Stimulated activated CD8-positive, alpha-beta memory T cell treated with anti-CD3 and anti-CD28 coated beads, Interleukin-7, amount 100 ng/mL, for 1 hour (primary cell): ENCODE data around the gene CCDC91.

ENCODE experiments used
- DNase-seq, 2 donors: peaks; one replicate each; pipeline ENCODE4 v3.0.0-alpha.2; 2020; ENCODE audit warnings: low read depth in 2 of 2

Gene CCDC91, protein sequence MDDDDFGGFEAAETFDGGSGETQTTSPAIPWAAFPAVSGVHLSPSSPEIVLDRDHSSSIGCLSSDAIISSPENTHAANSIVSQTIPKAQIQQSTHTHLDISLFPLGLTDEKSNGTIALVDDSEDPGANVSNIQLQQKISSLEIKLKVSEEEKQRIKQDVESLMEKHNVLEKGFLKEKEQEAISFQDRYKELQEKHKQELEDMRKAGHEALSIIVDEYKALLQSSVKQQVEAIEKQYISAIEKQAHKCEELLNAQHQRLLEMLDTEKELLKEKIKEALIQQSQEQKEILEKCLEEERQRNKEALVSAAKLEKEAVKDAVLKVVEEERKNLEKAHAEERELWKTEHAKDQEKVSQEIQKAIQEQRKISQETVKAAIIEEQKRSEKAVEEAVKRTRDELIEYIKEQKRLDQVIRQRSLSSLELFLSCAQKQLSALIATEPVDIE

DNA sequence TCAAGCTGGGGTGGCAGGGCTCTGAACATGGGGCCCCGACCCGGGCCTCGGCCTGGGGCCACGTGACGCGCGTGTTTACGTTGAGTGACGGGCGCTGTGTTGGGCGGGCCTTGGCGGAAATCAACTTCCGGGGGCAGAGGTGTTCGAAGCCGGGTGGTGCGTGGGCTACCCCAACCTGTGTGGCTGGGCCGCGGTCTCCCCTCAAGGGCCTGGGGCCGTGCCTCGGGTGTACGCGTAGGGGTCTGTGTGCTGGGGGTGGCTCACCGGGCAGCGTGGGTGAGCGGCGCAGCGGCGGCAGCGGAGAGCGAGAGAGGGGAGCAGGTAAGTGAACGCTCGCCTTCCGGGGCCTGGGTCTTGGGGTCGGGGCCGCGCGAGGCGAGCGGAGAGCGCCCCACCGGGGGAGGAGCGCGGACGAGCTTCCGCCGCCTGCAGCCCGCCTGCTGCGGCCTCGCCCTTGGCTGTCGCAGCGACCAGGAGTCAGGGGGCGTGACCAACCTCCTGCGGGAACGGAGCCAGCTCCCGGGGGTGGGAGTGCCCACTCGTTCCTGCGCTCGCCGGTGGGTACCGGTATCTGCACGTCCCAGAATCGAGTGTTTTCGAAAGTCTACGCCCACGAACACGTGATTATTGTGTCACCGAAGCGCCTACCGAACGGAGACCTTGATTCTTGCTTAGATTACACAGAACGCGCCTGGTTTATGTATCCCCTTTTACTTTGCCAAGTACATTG is at the start of gene CCDC91:
TSS of gene CCDC91 (plus strand) at position 136 of the 730 bp plus-strand sequence. CDS start 66,760 bp downstream, outside the sequence.
- DNase-seq = peak; percentile 71 to 77

DNA sequence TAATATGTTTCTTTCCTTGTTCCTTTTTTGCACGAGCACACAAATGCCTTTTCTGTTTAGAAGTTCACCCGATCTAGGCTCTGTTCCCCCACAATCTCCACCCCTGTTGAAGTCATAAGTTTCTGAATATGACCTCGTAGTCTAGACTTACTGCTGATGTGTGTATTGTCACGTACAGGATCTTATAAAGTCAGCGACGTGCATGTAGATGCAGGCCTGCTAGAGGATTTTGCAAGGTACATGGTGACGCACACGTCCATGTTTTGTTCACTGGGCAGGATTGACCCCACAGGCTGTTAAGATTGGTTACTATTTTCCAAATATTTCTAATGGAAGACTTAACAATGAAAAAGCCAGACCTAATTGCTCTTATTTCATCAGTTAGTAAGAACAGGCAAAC is 46.2 kb upstream of the CCDC91 start:
- no peak for DNase-seq

DNA sequence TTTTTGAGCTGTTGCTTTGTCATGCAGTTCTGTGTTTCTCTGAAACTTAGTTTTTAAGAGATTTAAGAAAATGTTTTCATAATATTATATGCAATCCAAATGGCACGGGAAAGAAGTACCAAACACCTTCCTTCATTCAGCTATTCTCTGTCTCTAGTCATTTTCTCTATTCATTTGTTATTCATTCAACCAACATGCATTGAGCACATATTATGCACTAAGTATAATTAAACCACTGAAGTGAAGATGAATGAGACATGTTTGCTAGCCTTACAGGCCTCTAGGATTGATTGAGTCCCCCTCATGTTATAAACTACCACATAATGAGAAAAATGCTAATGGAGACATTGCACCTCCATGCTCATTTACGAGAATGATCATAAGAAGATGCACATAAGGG is 45.7 kb upstream of the CCDC91 start:
- DNase-seq = no peak

DNA sequence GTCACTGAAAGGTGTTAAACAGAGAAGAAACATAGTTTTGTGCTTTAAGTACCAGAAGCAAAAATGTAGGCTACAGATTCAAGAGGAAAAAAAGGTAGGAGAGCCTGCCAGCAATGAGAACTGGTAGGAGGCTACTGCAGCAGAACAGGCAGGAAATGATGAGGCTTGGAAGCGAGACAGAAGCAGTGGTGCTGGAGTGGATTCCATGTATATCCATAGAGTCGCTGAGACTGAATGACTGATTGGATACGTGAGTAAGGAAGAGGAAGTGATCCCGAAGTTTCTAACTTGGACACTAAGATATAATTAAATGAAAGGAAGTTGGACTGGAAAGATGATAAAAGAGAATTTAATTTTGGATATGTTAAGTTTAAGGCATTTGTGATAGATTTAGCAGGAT is 45.0 kb upstream of the CCDC91 start:
- no peak for DNase-seq

DNA sequence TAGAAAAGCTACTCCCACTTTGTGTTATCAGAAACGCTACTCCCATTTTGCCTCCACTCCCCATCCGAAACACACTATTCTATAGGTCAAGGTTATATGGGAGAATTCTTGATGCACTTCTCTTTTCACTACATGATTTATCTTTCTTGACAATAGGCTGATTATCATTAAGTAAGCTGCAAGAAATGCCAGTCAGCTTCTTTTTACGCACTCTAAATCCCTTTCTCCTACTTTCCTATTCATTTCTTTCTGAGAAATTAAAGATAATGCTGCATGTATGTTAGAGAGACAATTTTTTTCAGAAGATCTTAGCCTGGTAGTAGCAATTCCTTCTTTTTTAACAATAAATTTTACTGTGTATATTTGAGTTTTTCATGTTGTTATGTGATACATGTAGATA is 41.0 kb upstream of the CCDC91 start:
- DNase-seq = no peak

DNA sequence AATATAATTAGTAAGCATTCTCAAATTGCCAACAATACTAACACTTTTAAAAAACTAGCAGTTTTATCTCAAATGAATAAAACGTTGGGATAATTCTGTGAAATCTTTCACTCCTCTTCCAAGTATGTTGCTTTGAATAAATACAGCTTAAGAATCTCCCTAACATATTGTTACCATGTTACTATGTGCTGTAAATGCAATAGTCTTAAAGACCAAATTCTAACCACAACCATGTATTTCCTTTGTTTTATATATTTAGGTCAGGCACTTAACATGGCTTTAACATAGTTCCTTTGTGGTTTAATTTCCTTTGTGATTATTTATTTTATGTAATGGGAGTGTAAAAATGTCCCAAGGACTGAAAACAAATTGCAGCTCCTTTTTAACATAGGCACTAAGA is 33.9 kb upstream of the CCDC91 start:
- no peak for DNase-seq

DNA sequence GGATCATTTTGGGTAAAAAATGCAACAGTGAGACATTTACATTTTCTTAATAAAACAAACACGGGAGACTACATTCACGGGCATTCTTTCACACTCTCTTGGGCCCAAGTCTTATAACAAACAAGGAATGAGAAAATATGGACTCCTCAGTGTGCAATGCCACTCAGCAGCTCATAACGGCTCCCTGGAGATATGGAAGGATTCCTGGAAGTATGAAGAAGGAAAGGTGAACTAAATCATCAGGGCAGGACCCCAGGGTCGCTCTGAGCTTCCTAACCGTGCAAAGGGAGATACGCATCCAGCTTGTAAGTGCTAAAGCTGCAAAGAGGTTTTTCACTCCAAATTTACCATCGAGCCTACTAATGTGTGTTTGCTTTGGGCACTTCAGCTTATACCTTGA is 33.5 kb upstream of the CCDC91 start:
- DNase-seq = no peak

DNA sequence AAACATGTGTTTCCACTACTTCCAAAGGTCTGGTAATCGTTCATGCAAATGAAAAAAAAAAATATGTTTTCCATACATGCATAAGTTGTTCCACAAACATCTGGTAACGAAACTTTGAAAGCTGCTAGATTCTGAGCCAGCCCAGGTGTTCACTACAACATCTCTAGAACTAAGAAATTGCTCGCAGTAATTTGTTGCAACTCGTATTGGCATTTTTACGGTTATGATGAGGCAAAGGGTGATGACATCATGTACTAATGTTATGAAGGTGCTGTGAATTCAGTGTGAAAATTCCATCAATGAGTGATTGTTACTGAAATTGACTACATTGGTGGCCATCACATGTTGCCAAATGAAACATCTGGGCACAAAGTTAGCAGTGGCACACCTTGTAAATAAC is 31.9 kb upstream of the CCDC91 start:
- DNase-seq = no peak

DNA sequence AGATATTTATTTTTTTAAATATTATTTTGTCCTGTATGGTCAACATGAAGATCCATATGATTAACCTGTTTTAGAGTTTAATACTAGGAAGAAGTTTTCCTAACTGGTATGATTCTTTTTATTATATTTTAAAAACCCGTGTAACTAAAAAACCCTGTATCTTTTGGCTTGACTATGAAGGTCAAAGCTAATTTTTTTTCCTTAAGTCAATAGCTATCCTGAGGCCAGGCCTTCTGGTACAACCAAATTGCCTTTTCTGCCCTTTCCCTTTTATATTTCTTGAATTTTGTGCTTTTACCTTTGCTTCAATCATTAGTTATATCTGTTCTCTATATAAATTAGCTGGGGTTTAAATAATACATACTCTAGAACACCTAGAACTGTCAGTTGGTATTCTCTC is 30.6 kb upstream of the CCDC91 start:
- DNase-seq = no peak

DNA sequence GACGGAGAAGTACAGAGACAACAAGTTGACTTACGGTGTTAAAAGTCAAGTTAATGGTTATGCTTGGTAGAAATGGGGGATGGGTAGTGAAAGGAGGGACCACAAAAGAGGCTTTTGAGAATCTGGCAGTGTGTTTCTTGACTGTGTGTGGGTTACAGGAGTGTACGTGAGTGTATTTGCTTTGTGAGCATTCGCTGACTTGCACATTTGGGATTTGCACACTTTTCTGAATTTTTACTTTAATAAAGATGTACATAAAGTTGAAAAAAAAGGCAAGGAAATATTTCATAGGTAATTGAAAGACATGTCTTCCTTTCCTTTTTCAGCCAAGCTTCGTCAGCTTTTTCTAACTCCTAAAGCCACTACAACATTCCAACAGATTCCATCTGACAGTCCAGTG is 28.6 kb upstream of the CCDC91 start:
- DNase-seq = no peak

DNA sequence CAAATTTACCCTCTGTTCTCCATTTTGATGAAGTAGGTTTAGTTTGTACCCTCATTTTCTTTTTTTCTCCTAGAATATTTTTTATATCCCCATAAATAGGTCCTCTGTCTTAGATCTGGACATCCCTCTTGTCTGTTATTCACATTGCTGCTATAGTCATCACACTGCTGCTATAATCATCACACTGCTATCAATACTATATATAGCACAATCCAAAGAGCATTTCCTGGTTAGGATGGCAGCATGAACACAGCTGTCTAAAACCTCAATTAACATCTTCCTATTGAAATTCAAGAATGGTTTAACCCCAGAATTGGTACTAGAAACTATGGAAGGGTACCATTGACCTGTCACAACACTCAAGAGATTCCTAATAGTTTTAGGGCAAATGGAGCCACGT is 27.6 kb upstream of the CCDC91 start:
- no peak for DNase-seq

DNA sequence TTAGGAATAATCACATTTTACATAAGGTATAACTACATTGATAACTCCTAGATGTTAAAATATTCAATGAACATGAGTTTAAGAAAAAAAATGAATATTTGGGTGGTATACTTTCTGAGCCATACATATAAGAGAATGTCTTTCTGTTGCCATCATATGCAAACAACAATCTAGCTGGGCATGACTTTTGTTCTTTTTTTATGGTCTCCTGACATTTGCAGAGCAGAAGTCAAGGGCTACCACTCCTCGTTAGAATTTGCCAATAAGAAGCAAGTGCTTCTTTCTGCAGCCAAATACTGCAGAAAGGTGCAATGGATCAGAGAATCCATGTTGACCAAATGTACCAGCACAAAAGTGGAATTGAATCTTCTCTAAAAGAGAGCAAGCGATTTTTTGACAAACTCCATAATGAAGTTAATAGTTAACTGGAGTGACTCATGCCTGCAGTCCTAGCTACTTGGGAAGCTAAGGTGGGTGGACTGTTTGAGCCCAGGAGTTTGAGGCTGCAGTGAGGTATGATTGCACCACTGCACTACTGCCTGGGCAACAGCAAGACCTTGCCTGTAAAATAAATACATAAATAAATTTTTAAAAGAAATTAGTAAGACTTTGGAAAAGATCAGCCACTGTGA is 25.5 kb upstream of the CCDC91 start:
- no peak for DNase-seq

DNA sequence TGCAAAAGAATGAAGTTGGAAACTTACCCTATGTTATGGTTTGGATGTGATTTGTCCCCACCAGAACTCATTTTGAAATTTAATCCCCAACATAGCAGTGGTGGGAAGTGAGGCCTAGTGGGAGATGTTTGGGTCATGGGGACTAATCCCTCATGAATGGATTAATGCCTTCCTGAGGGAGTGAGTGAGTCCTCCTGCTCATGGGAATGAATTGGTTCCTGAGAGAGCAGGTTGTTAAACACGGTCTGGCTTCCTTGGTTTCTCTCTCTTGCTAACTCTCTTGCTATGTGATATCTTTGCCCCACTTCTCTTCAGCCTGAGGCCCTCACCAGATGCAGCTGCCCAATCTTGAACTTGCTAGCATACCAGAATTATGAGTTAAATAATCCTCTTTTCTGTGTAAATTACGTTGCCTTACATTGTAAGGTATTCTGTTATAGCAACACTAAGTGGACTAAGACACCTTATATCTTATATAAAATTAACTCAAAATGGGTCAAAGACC is 22.2 kb upstream of the CCDC91 start:
- no peak for DNase-seq

DNA sequence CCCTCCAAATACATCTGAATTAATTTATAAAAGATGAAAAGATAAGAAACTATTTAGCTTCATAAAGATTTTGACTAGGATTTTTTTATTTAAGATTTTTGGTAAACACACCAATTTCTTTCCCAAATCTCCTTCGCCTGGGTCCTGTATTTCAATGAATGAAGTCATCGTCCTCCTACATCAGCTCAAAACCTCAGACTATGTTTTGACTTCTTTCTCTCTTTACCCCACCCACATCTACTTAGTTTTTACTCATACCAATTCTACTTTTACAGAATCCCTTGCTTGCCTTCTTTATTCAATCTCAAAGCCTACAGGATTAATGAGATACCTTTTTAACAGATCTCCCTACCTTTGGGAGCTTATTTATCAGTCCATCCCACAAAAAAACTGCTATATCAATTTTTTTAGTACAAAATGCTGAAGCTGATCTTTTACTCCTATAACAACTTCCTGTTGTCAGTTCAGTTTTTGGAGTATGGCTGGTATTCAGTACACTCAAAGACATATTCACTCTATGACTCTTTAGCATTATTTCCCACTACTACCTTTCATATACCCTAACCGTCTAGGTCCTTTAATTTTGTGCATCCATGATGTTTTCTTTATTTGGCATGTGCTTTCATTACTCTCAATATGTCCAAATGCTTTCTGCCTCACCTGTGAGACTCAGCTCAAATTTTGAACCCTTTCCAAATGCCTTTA is 18.7 kb upstream of the CCDC91 start:
- no peak for DNase-seq

DNA sequence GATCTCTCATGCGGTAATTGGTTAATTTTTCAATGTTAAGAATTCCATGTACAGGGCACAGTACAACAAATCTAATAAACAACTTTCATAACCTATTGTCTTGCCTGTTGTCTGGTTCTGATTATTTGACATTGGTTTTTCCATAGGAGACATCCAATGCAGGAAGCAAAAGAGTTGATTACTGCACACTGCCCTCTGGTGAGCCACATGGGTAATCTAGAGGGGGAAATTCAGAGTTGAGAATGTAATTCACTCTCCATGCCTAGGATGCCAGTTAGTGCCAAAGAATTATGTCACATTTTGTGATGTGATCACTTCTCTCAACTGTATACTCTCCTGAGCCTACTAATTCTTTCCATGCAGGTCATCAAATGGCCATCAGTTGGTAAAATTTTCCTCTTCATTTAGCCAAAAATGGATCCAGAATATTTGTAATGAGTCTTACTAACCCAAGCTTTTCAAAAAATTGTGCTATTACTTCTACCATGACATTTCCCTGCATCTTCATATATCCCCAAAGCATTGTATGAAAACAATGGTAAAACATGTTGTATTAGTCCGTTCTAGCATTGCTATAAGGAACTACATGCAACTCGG is 17.7 kb upstream of the CCDC91 start:
- no peak for DNase-seq

DNA sequence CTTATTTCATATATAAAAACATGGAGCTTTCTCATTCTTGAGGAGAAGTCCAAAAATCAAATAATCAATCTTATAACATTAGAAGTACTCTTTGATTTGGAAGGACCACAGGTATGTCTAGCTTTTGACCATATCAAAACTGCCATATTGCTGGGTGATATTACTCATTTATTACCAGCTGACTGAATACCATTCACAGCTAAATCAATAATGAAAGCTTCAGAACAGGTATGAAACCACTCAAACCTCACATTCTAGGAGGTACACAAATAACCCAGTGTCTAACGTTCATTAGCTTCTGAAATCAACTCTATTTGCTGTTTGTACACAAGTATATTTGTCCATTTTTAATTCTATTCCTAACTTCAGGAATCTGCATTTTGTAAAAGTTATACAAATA is 16.8 kb upstream of the CCDC91 start:
- no peak for DNase-seq

DNA sequence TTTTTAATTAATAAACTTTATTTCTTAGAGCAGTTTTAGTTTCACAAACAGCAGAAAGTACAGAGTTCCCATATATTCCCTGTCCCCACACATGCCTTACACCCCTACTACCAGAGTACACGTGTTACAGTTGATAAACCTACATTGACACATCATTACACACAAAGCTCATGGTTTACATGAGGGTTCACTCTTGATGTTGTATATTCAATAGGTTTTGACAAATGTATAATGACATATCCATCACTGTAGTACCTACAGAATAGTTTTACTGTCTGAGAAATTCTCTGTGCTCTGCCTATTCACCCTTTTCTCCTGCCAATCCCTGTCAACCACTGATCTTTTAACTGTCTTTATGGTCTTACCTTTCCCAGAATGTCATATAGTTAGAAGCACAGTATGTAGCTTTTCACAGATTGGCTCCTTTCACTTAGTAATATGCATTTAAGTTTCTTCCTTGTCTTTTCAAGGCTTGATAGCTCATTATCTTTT is 15.1 kb upstream of the CCDC91 start:
- no peak for DNase-seq

DNA sequence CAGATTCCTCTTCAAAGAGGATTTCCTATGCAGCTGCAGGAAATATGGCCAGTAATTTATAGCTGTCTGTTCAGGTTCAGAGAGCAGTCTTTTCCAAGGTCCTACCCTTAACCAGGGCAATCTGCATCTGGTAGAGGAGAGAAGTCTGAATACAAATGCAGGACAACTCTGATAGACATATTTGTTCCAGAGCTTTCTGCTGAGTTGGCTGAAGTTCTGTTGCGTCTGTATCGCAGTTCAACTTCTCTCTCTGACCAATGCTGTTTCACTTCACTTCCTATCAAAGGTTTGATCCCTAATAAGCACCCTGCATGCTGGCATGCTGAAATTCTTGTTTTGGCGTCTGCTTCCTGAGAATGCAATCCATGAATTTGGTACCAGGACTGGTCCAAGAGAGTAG is 14.0 kb upstream of the CCDC91 start:
- no peak for DNase-seq

DNA sequence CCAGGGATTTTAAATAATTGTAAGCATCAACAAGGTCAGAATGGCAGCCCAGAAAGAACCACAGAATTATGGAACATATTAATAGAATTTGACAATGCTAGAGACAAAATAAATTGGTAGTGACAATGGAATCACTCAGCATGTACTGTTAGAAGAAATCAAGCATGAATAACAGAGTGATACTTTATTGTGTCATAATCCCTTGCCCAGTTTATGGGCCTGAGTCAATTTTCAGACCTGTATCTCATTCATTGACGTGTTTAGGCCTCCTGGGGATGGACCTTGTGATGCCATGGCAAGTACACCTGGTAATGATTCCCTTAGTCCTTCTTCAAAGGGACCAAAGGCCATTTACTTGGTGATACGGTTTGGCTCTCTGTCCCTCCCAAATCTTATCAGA is 12.8 kb upstream of the CCDC91 start:
- DNase-seq = no peak

DNA sequence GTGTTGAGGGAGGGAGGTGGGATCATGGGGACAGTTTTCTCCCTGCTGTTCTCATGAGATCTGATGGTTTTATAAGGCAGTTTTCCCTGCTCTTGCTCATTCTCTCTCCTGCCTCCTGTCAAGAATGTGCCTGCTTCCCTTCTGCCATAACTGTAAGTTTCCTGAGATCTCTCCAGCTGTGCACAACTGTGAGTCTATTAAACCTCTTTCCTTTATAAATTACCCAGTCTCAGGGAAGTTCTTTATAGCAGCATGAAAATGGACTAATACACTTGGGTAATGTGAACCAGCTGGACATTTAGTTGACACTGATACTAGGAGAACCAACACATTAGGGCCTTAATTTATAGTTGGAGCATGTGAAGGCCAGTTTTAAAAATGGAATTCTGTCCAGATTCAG is 12.4 kb upstream of the CCDC91 start:
- DNase-seq = no peak

DNA sequence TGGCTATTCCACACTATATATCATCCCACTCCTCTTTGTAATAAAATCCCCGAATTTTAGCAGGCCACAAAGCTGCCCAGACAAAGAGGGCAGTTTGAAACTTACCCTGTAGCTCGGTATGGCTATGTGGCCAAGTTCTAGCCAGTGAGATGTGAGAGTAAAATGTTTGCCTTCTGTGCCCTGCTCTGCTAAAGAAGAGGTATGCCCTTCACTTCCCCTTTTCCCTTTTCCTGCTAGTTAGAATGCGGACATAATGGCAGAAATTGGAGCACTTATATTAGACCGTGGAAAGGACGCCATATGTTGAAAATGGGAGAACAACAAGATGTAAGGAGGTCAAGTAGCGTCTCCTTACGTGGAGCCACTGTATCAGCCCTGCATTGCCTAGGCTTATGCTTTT is 11.5 kb upstream of the CCDC91 start:
- DNase-seq = no peak
